ENCODE measurements around the gene CD300E.
A peak's percentile ranks its signal among the peaks of the same experiment; 100 is the strongest.

CD300E gene

GRCh38 chr17:74608511-74608910 lies 15.0 kb downstream of the CD300E start:
- Histone ChIP-seq H3K36me3 (ENCODE audit: insufficient read depth, low read length) (no peaks in the 10 kb centered on the region), H3K27ac (ENCODE audit: low read depth, low read length) (no peak overlapping the region), H3K9me3 (ENCODE audit: low read length) (no peaks in the 10 kb centered on the region), H3K4me1 (ENCODE audit: insufficient read depth, low read length) (peaks cover 25% of the 10 kb centered on the region), H3K9ac (ENCODE audit: low read length) (no peak overlapping the region), H3K27me3 (ENCODE audit: control insufficient read depth in 1 of 2, insufficient read depth in 2 of 2, low read length in 2 of 2) (no peaks in the 10 kb centered on the region), H3K4me3 (ENCODE audit: low read depth in 1 of 2, low read length in 2 of 2) (no peak overlapping the region)

DNA sequence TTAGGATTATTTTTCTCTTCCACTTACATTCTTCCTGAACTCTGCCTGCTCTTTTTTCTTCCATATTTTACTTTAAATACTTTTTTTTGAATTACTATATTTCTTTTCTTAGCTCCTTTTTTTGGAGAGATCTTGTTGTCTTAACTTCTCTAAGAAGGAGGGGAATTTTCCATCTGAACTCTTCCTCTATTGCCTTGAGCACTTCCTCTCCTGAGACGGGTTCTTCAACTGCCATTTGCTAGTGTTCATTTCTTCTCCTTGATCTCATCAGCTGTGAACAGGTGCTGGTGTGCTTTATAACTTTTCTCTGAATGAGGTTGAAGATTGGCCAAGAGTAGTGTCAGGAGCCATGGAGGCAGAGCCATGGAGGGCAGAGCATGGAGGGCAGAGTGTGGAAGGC lies 16.3 kb downstream of the CD300E start:
- Histone ChIP-seq H3K36me3 (ENCODE audit: insufficient read depth, low read length) (no peaks in the 10 kb centered on the region), H3K27me3 (ENCODE audit: control insufficient read depth in 1 of 2, insufficient read depth in 2 of 2, low read length in 2 of 2) (no peaks in the 10 kb centered on the region), H3K4me1 (ENCODE audit: insufficient read depth, low read length) (peaks cover 25% of the 10 kb centered on the region), H3K4me3 (ENCODE audit: low read depth in 1 of 2, low read length in 2 of 2) (no peak overlapping the region), H3K9ac (ENCODE audit: low read length) (no peak overlapping the region), H3K9me3 (ENCODE audit: low read length) (no peaks in the 10 kb centered on the region), H3K27ac (ENCODE audit: low read depth, low read length) (no peak overlapping the region)

DNA sequence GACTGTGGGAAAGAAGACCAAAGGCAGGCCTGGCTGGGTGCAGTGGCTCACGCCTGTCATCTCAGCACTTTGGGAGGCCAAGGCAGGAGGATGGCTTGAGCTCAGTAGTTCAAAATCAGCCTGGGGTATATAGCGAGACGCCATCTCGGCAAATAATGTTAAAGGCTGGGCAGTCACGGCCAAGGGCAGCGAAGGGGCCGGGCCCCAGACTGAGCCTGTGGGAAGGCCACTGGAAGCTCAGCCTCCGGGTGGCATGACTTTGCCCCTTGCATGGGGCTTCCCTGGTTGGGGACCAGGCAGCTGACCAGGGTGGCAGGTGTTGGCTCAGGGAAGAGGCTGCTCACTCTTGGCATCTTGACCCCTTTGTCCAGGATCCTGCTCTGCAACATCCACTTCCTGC lies 17.5 kb downstream of the CD300E start:
- Histone ChIP-seq H3K9ac (ENCODE audit: low read length) (no peak overlapping the region), H3K27me3 (ENCODE audit: control insufficient read depth in 1 of 2, insufficient read depth in 2 of 2, low read length in 2 of 2) (no peaks in the 10 kb centered on the region), H3K4me1 (ENCODE audit: insufficient read depth, low read length) (peaks cover 25% of the 10 kb centered on the region), H3K27ac (ENCODE audit: low read depth, low read length) (peak overlapping the region; percentile 17), H3K4me3 (ENCODE audit: low read depth in 1 of 2, low read length in 2 of 2) (no peak overlapping the region), H3K9me3 (ENCODE audit: low read length) (no peaks in the 10 kb centered on the region), H3K36me3 (ENCODE audit: insufficient read depth, low read length) (no peaks in the 10 kb centered on the region)

GRCh38 chr17:74605361-74605760 lies 18.2 kb downstream of the CD300E start:
- Histone ChIP-seq H3K9me3 (ENCODE audit: low read length) (no peaks in the 10 kb centered on the region), H3K9ac (ENCODE audit: low read length) (no peak overlapping the region), H3K4me1 (ENCODE audit: insufficient read depth, low read length) (peaks cover 25% of the 10 kb centered on the region), H3K27ac (ENCODE audit: low read depth, low read length) (peak overlapping the region; percentile 70), H3K27me3 (ENCODE audit: control insufficient read depth in 1 of 2, insufficient read depth in 2 of 2, low read length in 2 of 2) (no peaks in the 10 kb centered on the region), H3K4me3 (ENCODE audit: low read depth in 1 of 2, low read length in 2 of 2) (no peak overlapping the region), H3K36me3 (ENCODE audit: insufficient read depth, low read length) (no peaks in the 10 kb centered on the region)

DNA sequence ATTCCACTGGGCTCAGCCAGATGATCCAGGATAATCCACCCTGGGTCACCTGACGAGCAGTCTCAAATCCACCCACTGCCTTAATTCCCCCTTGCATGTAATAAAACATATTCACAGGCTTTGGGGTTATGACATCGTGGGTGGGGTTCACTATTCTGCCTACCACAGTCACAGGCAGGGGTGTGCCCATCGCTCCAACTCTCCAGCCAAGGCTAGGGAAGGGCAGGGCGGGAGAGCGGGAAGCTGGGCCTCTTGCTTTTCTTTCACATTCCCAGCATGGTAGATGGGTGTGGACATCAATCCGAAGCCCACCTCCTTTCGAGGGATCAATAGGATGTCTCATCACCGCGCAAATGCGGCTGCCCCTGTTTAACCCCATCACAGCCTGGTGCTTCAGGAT lies 18.8 kb downstream of the CD300E start:
- H3K36me3 ChIP-seq (ENCODE audit: insufficient read depth, low read length) = no peaks in the 10 kb centered on the region
- H3K27me3 ChIP-seq (ENCODE audit: control insufficient read depth in 1 of 2, insufficient read depth in 2 of 2, low read length in 2 of 2) = no peaks in the 10 kb centered on the region
- H3K4me3 ChIP-seq (ENCODE audit: low read depth in 1 of 2, low read length in 2 of 2) = no peak overlapping the region
- H3K4me1 ChIP-seq (ENCODE audit: insufficient read depth, low read length) = peaks cover 25% of the 10 kb centered on the region
- no peak overlapping the region for H3K9ac ChIP-seq (ENCODE audit: low read length)
- no peaks in the 10 kb centered on the region for H3K9me3 ChIP-seq (ENCODE audit: low read length)
- peak overlapping the region; percentile 70 for H3K27ac ChIP-seq (ENCODE audit: low read depth, low read length)

DNA sequence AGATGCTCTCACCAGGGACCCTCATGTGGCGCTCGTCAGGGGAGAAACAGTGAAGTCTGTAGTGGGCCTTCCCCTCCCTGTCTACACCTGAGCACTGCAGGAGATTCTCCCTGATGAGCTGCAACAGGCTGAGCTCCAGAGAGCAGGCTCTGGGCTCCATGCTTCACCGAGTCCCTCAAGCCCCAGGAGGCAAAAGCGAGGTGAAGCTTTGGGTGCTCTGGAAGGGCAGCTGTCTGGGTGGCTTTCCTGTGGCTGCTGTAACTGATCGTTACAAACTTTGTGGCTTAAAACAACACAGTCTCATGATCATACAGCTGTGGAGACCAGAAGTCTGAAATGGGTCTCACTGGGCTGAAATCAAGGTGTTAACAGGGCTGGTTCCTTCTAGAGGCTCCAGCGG lies 19.3 kb downstream of the CD300E start:
- Histone ChIP-seq H3K9ac (ENCODE audit: low read length) (no peak overlapping the region), H3K4me1 (ENCODE audit: insufficient read depth, low read length) (peaks cover 25% of the 10 kb centered on the region), H3K27ac (ENCODE audit: low read depth, low read length) (no peak overlapping the region), H3K4me3 (ENCODE audit: low read depth in 1 of 2, low read length in 2 of 2) (no peak overlapping the region), H3K9me3 (ENCODE audit: low read length) (no peaks in the 10 kb centered on the region), H3K27me3 (ENCODE audit: control insufficient read depth in 1 of 2, insufficient read depth in 2 of 2, low read length in 2 of 2) (no peaks in the 10 kb centered on the region), H3K36me3 (ENCODE audit: insufficient read depth, low read length) (no peaks in the 10 kb centered on the region)

DNA sequence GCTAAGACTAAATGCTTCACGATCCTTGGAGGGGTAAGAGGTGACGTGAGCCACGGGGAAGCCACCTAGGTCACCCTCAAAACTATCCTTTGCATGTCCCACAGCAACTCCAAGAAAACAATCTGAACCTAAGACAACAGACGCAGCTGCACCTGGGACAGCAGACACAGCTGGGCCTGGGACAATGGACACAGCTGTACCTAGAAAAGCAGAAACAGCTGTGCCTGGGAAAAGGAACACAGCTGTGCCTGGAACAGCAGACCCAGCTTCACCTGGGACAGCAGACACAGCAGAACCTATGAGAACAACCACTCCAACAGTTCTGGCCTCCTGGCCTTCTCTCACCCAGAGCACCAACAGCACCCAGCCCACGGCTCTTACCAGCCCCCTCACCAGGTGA lies 19.8 kb downstream of the CD300E start:
- Histone ChIP-seq H3K36me3 (ENCODE audit: insufficient read depth, low read length) (no peaks in the 10 kb centered on the region), H3K9me3 (ENCODE audit: low read length) (no peaks in the 10 kb centered on the region), H3K9ac (ENCODE audit: low read length) (no peak overlapping the region), H3K4me1 (ENCODE audit: insufficient read depth, low read length) (peaks cover 25% of the 10 kb centered on the region), H3K4me3 (ENCODE audit: low read depth in 1 of 2, low read length in 2 of 2) (no peak overlapping the region), H3K27me3 (ENCODE audit: control insufficient read depth in 1 of 2, insufficient read depth in 2 of 2, low read length in 2 of 2) (peaks cover 0 to 3% of the 10 kb centered on the region in 2 donors), H3K27ac (ENCODE audit: low read depth, low read length) (no peak overlapping the region)

- H3K4me3 ChIP-seq (ENCODE audit: low read depth in 1 of 2, low read length in 2 of 2) = no peak overlapping the region
- H3K4me1 ChIP-seq (ENCODE audit: insufficient read depth, low read length) = peaks cover 25% of the 10 kb centered on the region
- no peaks in the 10 kb centered on the region for H3K36me3 ChIP-seq (ENCODE audit: insufficient read depth, low read length)
- H3K27me3 ChIP-seq (ENCODE audit: control insufficient read depth in 1 of 2, insufficient read depth in 2 of 2, low read length in 2 of 2) = peaks cover 0 to 6% of the 10 kb centered on the region in 2 donors
- H3K9me3 ChIP-seq (ENCODE audit: low read length) = no peaks in the 10 kb centered on the region
- no peak overlapping the region for H3K9ac ChIP-seq (ENCODE audit: low read length)
- H3K27ac ChIP-seq (ENCODE audit: low read depth, low read length) = no peak overlapping the region
Observed at GRCh38 chr17:74603037-74603635, 20.4 kb downstream of the CD300E start.

DNA sequence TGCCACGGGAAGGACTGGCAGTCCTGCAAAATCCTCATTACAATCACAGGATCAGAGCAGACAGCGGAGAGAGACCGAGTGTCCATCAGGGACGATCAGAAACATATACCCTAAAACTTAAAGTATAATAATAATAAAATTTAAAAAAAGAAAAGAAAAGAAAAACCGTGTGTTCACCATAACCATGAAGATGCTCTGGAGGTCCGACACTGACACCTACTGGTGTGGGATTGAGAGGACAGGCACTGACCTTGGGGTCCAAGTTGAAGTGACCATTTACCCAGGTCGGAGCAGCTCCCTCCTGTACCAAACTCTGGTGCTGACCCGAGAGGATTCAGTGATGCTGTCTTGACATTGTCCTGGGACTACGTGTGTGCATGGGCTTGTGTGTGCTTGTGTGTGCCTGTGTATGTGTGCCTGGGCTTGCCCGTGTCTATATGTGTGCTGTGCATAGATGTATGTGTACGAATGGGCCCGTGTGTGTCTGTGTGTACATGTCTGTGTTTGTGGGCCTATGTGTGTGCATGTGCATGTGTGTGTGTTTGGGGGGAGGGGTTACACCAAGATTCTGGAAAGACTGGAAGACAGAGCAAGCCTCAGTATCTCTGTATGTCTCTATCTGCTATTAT lies 21.5 kb downstream of the CD300E start:
- H3K27me3 ChIP-seq (ENCODE audit: control insufficient read depth in 1 of 2, insufficient read depth in 2 of 2, low read length in 2 of 2) = peaks cover 0 to 6% of the 10 kb centered on the region in 2 donors
- no peaks in the 10 kb centered on the region for H3K36me3 ChIP-seq (ENCODE audit: insufficient read depth, low read length)
- H3K9me3 ChIP-seq (ENCODE audit: low read length) = no peaks in the 10 kb centered on the region
- H3K4me3 ChIP-seq (ENCODE audit: low read depth in 1 of 2, low read length in 2 of 2) = no peak overlapping the region
- no peak overlapping the region for H3K9ac ChIP-seq (ENCODE audit: low read length)
- peaks cover 25% of the 10 kb centered on the region for H3K4me1 ChIP-seq (ENCODE audit: insufficient read depth, low read length)
- H3K27ac ChIP-seq (ENCODE audit: low read depth, low read length) = no peak overlapping the region

DNA sequence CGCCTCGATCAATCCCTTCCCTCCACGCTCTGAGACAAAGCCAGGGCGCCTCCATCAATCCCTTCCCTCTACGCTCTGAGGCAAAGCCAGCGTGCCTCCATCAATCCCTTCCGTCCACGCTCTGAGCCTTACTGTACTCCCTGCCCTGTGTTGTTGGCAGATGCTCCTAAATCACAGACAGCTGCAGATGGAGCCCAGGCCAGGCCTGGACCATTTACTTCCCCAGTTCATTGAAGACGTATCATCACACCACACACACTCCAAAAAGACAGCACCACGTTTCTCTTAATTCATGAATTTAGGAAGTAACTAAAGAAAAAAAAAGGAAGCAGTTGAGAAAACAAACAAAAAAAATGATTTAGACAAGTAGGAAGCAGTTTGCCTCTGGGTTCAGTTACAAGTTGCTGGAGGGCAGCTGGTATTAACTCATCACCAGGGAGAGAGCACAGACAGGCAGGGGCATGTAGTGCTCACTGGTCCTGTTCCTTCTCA lies 24.0 kb downstream of the CD300E start:
- Histone ChIP-seq H3K27me3 (ENCODE audit: control insufficient read depth in 1 of 2, insufficient read depth in 2 of 2, low read length in 2 of 2) (peaks cover 0 to 6% of the 10 kb centered on the region in 2 donors), H3K4me1 (ENCODE audit: insufficient read depth, low read length) (peaks cover 6% of the 10 kb centered on the region), H3K9ac (ENCODE audit: low read length) (no peak overlapping the region), H3K9me3 (ENCODE audit: low read length) (no peaks in the 10 kb centered on the region), H3K27ac (ENCODE audit: low read depth, low read length) (no peak overlapping the region), H3K36me3 (ENCODE audit: insufficient read depth, low read length) (no peaks in the 10 kb centered on the region), H3K4me3 (ENCODE audit: low read depth in 1 of 2, low read length in 2 of 2) (no peak overlapping the region)

- Histone ChIP-seq H3K4me1 (ENCODE audit: insufficient read depth, low read length) (peaks cover under 1% of the 10 kb centered on the region), H3K36me3 (ENCODE audit: insufficient read depth, low read length) (no peaks in the 10 kb centered on the region), H3K9ac (ENCODE audit: low read length) (no peak overlapping the region), H3K27me3 (ENCODE audit: control insufficient read depth in 1 of 2, insufficient read depth in 2 of 2, low read length in 2 of 2) (peaks cover 0 to 6% of the 10 kb centered on the region in 2 donors), H3K4me3 (ENCODE audit: low read depth in 1 of 2, low read length in 2 of 2) (no peak overlapping the region), H3K27ac (ENCODE audit: low read depth, low read length) (no peak overlapping the region), H3K9me3 (ENCODE audit: low read length) (no peaks in the 10 kb centered on the region)
Observed at GRCh38 chr17:74599023-74599399, 24.5 kb downstream of the CD300E start.

Measured in muscle layer of colon (tissue), 2 donors.